Esophagus muscularis mucosa (tissue), 4 donors: ENCODE results near the gene TCEANC2. TPM values are rescaled to one million over a fixed set of nuclear protein-coding genes. Genes with fewer than 3 reads are reported as not detected.
A peak's percentile ranks its signal among the peaks of the same experiment; 100 is the strongest.
"Not testable (repeated sequence)": the region's sequence is repeated elsewhere in the genome, so short reads cannot be mapped to it uniquely, and the experiment has no call there.

Source experiments
- DNase-seq: peaks from one replicate; pipeline ENCODE4 v3.0.0-alpha.2; 2017; ENCODE audit errors: extremely low spot score
- H3K27ac ChIP-seq, 4 donors: fragments of 200-600 bp; sonication (generic); replicated peaks in 1 of 4; 1 replicate in 3 of 4; 2 replicates in 1 of 4; pipeline ENCODE4 v1.5.1; 2016 to 2019; ENCODE audit warnings: mild to moderate bottlenecking in 1 of 4
- H3K27me3 ChIP-seq, 4 donors: fragments of 200-600 bp; sonication (generic); one replicate each; pipeline versions ENCODE4 v1.5.1 to v1.6.0; 2016 to 2019
- H3K36me3 ChIP-seq, 4 donors: fragments of 200-600 bp; sonication (generic); one replicate each; pipeline ENCODE4 v1.5.1; 2016 to 2019
- H3K4me1 ChIP-seq, 4 donors: fragments of 200-600 bp; sonication (generic); one replicate each; pipeline ENCODE4 v1.5.1; 2016 to 2019
- H3K4me3 ChIP-seq, 4 donors: fragments of 200-600 bp; sonication (generic); 1 replicate in 2 of 4; 2 replicates in 2 of 4; pipeline ENCODE4 v1.5.1; 2016 to 2019; ENCODE audit warnings: mild to moderate bottlenecking in 4 of 4, moderate library complexity in 1 of 4
- H3K9me3 ChIP-seq, 4 donors: fragments of 200-600 bp; sonication (generic); 1 replicate in 3 of 4; 2 replicates in 1 of 4; pipeline ENCODE4 v1.5.1; 2016 to 2019
- EP300 ChIP-seq: sonication (generic); formaldehyde crosslinking; IDR thresholded peaks from one replicate; pipeline ENCODE4 v1.6.1; 2017; ENCODE audit warnings: antibody characterized with exemption
- POLR2A ChIP-seq: fragments of 450-650 bp; IDR thresholded peaks from one replicate; pipeline ENCODE4 v1.6.1; 2017; ENCODE audit warnings: antibody characterized with exemption, moderate library complexity, mild to moderate bottlenecking, low read depth
- POLR2AphosphoS5 ChIP-seq, 2 donors: sonication (generic); formaldehyde crosslinking; IDR thresholded peaks; one replicate each; pipeline ENCODE4 v1.6.1; 2017; ENCODE audit warnings: antibody characterized with exemption in 2 of 2
- WGBS: methylation state at CpG from one replicate; pipeline ENCODE4 v1.1.5; 2018; 5-methylcytosine and 5-hydroxymethylcytosine counted together
- intact Hi-C: fragments of 100-400 bp; cut with DNase I; formaldehyde crosslinking; loops from one replicate; pipeline ENCODE4 v1.15.1; 2023
- total RNA-seq, 4 donors: library from RNA; depleted of rRNA; stranded (reverse); fragments of >200 nt; gene quantifications; one replicate each; pipeline versions ENCODE4 v1.1.0 to v1.2.1, GENCODE V29; 2016
- TF ChIP-seq, protein P1 (sequence below), 3 experiments: fragments of 200-600 bp in 2 of 3; fragments of 450-650 bp in 1 of 3; sonication (generic) in 2 of 3; IDR thresholded peaks; one replicate each; pipeline ENCODE4 v1.5.1; 2017 to 2019; ENCODE audit warnings: antibody characterized with exemption in 3 of 3, mild to moderate bottlenecking in 2 of 3, moderate library complexity in 1 of 3

The TCEANC2 gene
- total RNA-seq, 4 donors from 2014 or later = 4.8 to 8.6 (median 7.1) TPM

DNA sequence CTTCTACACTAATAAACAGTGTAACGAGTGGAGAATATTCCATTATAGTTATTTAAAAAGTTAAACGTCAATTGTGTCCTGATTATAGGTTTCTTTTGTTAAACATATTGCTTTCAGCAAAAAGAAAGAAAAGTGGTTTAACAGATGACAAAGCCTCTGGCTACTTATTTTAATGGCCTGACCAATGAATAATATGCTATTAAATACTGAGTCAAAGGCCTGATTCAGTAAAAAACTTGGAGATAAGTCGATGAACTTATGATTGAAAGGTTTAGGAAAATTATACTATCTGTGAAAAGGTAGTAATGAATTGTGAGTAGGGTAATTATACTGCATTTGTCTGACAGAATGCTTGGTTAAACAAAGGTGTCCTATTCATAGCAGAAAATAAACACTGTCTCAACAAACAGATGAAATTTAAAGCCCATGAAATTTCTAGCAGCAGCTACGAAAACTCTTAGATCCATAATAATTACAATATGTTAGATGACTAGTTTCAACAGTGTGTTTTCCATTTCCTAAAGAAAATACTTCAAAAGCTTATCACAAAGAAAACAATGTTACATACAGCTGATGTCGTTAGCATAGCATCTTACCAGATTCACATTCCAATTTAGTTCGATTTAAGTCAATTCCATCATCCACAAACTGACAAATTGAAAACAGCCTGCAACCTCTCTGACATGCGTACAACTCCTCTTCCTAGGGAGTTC lies 6.6 kb upstream of the TCEANC2 start:
- Histone ChIP-seq H3K27ac (peak overlapping the region in 3 of 4 donors; percentile 4 to 23 (median 5)), H3K27me3 (no peaks in the 10 kb centered on the region), H3K4me3 (no peak overlapping the region), H3K9me3 (no peaks in the 10 kb centered on the region), H3K36me3 (peaks cover 14 to 27% (median 19%) of the 10 kb centered on the region in 4 donors), H3K4me1 (peaks cover 48 to 69% (median 63%) of the 10 kb centered on the region in 4 donors)
- TF ChIP-seq EP300 (no peak), POLR2A (no peak), POLR2AphosphoS5 (IDR thresholded peaks at IDR 0.05) (no peak)
- TF ChIP-seq, protein P1, sequence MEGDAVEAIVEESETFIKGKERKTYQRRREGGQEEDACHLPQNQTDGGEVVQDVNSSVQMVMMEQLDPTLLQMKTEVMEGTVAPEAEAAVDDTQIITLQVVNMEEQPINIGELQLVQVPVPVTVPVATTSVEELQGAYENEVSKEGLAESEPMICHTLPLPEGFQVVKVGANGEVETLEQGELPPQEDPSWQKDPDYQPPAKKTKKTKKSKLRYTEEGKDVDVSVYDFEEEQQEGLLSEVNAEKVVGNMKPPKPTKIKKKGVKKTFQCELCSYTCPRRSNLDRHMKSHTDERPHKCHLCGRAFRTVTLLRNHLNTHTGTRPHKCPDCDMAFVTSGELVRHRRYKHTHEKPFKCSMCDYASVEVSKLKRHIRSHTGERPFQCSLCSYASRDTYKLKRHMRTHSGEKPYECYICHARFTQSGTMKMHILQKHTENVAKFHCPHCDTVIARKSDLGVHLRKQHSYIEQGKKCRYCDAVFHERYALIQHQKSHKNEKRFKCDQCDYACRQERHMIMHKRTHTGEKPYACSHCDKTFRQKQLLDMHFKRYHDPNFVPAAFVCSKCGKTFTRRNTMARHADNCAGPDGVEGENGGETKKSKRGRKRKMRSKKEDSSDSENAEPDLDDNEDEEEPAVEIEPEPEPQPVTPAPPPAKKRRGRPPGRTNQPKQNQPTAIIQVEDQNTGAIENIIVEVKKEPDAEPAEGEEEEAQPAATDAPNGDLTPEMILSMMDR (IDR thresholded peaks at IDR 0.05) = no peak
- 66% methylated on average over 7 of the region's 7 CpGs for WGBS
- intact Hi-C loops = loop anchor here (5.0 kb wide), 1 partner anchor 160 kb away; the partner anchor contains the start of gene YIPF1
- DNase-seq = no peak

DNA sequence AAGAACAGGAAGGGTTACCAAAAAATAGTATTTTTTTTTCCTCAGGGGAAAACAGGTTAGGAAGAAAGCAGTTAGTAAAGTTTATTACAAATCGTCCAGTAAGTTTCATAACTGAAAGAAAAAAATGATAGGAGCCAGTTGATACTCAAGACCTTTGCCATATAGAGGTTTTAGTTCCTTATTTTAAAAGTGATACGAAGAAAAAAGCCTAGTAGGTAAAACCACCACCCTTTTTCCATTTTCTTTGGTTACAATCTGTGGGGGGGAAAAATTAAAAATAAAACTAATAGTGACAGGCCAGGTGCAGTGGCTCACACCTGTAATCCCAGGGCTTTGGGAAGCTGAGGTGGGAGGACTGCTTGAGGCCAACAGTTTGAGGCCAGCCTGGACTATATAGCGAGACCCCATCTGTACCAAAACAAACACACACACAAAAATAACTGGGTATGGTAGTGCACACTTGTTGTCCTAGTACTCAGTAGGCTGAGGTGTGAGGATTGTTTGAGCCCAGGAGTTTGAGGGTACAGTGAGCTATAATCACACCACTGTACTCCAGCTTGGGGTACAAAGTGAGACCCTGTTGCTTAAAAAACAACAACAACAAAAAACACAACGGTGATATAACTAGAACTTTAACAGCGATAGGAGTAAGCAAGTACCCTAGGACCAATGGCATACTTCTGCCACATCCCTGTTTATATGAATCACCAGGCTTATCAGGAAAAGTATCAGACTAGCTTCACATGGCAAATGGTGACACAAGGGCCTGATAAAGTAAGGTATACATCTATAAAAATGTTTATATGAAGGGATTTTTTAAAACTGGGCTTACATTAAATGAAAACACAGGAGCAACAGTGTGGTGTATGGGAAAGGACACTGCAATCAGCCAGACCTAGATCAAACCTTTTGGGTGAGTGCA lies 5.8 kb upstream of the TCEANC2 start:
- Histone ChIP-seq H3K4me3 (no peak overlapping the region), H3K9me3 (no peaks in the 10 kb centered on the region), H3K4me1 (peaks cover 50 to 74% (median 67%) of the 10 kb centered on the region in 4 donors), H3K27ac (peak overlapping the region in 3 of 4 donors; percentile 5 to 23 (median 5)), H3K27me3 (no peaks in the 10 kb centered on the region), H3K36me3 (peaks cover 7 to 19% (median 11%) of the 10 kb centered on the region in 4 donors)
- intact Hi-C loops = loop anchor here (5.0 kb wide), 1 partner anchor 160 kb away; the partner anchor contains the start of gene YIPF1
- DNase-seq = no peak
- WGBS = 70% methylated on average over 5 of the region's 5 CpGs
- TF ChIP-seq POLR2A (no peak), POLR2AphosphoS5 (IDR thresholded peaks at IDR 0.05) (no peak), EP300 (no peak)
- TF ChIP-seq, protein P1 (IDR thresholded peaks at IDR 0.05) = no peak

DNA sequence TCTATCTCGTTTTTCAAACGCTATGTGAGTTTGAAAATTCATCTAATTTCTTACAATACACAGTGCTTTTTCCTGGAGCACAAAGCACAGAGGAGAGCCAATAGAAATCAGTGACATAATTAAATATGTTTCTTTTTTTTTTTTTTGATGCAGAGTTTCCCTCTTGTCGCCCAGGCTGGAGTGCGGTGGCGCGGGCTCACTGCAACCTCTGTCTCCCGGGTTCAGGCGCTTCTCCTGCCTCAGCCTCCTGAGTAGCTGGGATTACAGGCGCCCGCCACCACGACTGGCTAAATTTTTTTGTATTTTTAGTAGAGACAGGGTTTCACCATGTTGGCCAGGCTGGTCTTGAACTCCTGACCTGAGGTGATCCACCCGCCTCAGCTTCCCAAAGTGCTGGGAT lies 3.0 kb upstream of the TCEANC2 start:
- H3K36me3 ChIP-seq, DNase-seq, intact Hi-C loops, H3K27me3 ChIP-seq, H3K4me3 ChIP-seq, H3K9me3 ChIP-seq, H3K27ac ChIP-seq: not testable (repeated sequence)
- peaks cover 50 to 80% (median 79%) of the 10 kb centered on the region in 4 donors for H3K4me1 ChIP-seq
- WGBS = 93% methylated on average over 12 of the region's 12 CpGs

DNA sequence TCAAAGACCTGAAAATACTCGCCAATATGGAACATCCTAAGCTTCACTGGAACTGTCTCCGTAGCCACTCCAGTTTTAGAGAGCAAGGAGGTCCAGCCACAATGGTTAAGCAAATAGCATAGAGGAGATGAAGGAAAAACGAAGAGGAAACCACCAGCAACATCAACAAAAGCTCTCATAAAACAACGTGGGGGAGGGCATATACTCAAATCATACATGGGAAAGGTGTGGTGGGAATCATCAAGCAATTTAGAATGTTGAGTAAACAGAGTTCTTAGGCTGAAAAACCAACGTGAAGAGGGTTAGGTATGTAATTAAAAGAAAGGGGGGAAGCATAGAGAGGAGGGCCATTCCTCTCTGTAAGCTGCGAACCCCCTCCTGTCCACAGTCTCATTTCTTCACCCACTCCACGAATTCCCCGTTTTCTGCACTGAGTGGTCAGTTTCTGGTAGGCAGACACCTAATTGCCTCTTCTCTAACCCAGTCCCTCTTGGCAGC lies 1.4 kb upstream of the TCEANC2 start:
- H3K27me3 ChIP-seq = no peaks in the 10 kb centered on the region
- WGBS = 3% methylated on average over 8 of the region's 8 CpGs
- no peak for TF ChIP-seq POLR2AphosphoS5 (IDR thresholded peaks at IDR 0.05)
- intact Hi-C loops = no loop called here
- no peaks in the 10 kb centered on the region for H3K9me3 ChIP-seq
- H3K4me3 ChIP-seq = peak overlapping the region; percentile 73 to 96 (median 89)
- DNase-seq = no peak
- no peaks in the 10 kb centered on the region for H3K36me3 ChIP-seq
- H3K4me1 ChIP-seq = peaks cover 48 to 68% (median 66%) of the 10 kb centered on the region in 4 donors
- H3K27ac ChIP-seq = peak overlapping the region; percentile 92 to 98 (median 96)

DNA sequence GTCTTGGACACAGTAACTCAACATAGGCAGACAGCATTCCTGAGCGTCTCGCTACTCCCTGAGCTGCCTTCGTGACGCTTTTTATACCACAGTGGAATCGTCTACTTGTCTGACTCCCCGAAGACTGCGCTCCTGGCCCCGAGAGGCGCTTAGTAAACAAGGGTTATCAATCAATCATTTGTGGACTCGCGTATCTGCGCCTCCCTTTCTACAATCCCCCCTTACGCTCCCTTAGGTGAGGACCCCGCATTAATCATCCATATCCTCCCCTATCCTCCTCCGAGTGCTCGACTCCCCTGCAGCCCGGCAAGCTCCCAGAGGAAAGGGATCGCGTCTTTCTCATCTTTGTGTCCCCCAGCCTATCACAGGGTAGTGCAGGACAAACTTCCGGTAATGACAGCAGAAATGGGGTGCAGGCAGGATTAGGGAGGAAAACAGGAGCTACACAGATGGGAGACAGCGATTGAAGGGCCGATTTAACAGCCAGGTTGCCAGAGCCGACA lies 926 bp upstream of the TCEANC2 start:
- no peaks in the 10 kb centered on the region for H3K9me3 ChIP-seq
- no peaks in the 10 kb centered on the region for H3K36me3 ChIP-seq
- intact Hi-C loops = no loop called here
- peak overlapping the region; percentile 73 to 96 (median 89) for H3K4me3 ChIP-seq
- DNase-seq = no peak
- H3K27me3 ChIP-seq = no peaks in the 10 kb centered on the region
- TF ChIP-seq, protein P1 (IDR thresholded peaks at IDR 0.05) = no peak
- TF ChIP-seq POLR2A (no peak), EP300 (no peak), POLR2AphosphoS5 (IDR thresholded peaks at IDR 0.05) (no peak)
- 0% methylated on average over 20 of the region's 23 CpGs for WGBS
- H3K4me1 ChIP-seq = peaks cover 43 to 63% (median 61%) of the 10 kb centered on the region in 4 donors
- H3K27ac ChIP-seq = peak overlapping the region; percentile 92 to 98 (median 96)
